Activated CD8-positive, alpha-beta memory T cell treated with anti-CD3 and anti-CD28 coated beads for 36 hours (primary cell): ENCODE measurements around the gene PROSER1. TPM values are rescaled to one million over a fixed set of nuclear protein-coding genes. Genes with fewer than 3 reads are reported as not detected.
"Not testable (repeated sequence)": the region's sequence is repeated elsewhere in the genome, so short reads cannot be mapped to it uniquely, and the experiment has no call there.

Experiments used
- CTCF ChIA-PET: fragments of 350-600 bp; sonication (Branson Sonifier 250); formaldehyde crosslinking; loops from one replicate; lab custom pipeline; 2021; ENCODE audit warnings: antibody characterized with exemption; lab: Charles Lee
- POLR2A ChIA-PET: fragments of 350-600 bp; sonication (Branson Sonifier 250); formaldehyde crosslinking; loops from one replicate; lab custom pipeline; 2021; ENCODE audit warnings: antibody characterized with exemption; lab: Charles Lee
- total RNA-seq, 2 experiments: library from RNA; stranded (reverse); gene quantifications; one replicate each; pipeline ENCODE4 v1.2.3, GENCODE V29; 2021

The PROSER1 gene
- total RNA-seq = 100 to 1,000 TPM in 1 of 2 experiments, 10 to 100 TPM in 1; 95.2 to 104 TPM

- CTCF ChIA-PET = interaction anchor here (0.8 to 1.0 kb wide), 2 partner anchors 578 to 625 kb away, joined by 3 to 4 read pairs; no protein-coding TSS in a partner anchor
- POLR2A ChIA-PET = no interaction called here
Measured at GRCh38 chr13:39037880-39038568, at the start of gene PROSER1, which contains the start of gene NHLRC3. PROSER1 (minus strand) TSS chr13:39038089; CDS start chr13:39037242, 847 bp downstream. NHLRC3 (plus strand) TSS chr13:39038456; CDS start chr13:39038640, 184 bp downstream.

GRCh38 chr13:39086251-39086945 lies 48.5 kb upstream of the PROSER1 start:
- CTCF ChIA-PET, POLR2A ChIA-PET: not testable (repeated sequence)

- ChIA-PET POLR2A (no interaction called here), CTCF (no interaction called here)
Measured at GRCh38 chr13:39073983-39074382, 36.1 kb upstream of the PROSER1 start.

DNA sequence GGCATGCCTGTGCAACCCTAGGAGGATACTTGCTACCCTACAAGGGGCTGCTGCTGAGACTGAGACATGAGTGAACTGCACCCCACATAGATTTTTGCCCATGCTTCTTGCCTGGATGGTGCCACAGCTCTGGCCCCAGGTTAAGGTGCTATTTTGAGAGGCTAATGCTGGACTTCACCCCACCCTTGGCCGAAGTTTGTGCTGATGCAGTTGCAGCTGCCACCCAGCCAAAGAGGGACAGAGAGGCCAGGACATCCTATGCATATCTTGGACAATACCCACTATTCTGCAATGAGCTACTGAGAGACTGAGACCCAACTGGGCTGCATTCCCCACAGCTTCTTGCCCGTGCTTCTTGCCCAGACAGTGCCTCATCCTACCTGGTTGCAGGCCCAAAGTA lies 35.0 kb upstream of the PROSER1 start:
- ChIA-PET POLR2A (no interaction called here), CTCF (interaction anchor here (0.5 kb wide), 1 partner anchor 1615 kb away, joined by 3 read pairs; no protein-coding TSS in a partner anchor)

GRCh38 chr13:39062004-39062403 lies 24.1 kb upstream of the PROSER1 start:
- ChIA-PET POLR2A (no interaction called here), CTCF (no interaction called here)

- ChIA-PET POLR2A (no interaction called here), CTCF (no interaction called here)
Measured at GRCh38 chr13:39058040-39058439, 20.2 kb upstream of the PROSER1 start.

GRCh38 chr13:39056018-39056417 lies 18.1 kb upstream of the PROSER1 start:
- ChIA-PET CTCF (no interaction called here), POLR2A (no interaction called here)

DNA sequence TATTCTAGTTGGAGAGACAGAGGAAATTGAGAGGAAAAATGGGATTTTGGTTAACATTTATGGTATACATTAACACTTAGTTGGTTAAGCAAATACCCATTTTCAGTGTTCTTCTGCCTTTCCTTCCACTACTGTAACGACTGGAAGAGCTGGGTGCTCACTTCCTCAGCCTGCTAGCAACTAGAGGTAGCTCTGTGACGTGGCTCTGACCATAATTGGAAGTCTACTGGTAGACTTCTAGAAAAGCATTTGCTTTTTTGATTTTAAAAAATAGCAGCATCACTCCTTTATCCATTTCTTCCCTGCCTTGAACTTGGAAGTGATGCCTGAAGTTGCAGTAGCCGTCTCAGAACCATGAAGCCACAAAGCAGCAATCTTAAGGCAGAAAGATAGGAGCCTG lies 16.2 kb upstream of the PROSER1 start:
- CTCF ChIA-PET = interaction anchor here (1.1 kb wide), 1 partner anchor 562 kb away, joined by 3 read pairs; no protein-coding TSS in a partner anchor
- POLR2A ChIA-PET = no interaction called here

DNA sequence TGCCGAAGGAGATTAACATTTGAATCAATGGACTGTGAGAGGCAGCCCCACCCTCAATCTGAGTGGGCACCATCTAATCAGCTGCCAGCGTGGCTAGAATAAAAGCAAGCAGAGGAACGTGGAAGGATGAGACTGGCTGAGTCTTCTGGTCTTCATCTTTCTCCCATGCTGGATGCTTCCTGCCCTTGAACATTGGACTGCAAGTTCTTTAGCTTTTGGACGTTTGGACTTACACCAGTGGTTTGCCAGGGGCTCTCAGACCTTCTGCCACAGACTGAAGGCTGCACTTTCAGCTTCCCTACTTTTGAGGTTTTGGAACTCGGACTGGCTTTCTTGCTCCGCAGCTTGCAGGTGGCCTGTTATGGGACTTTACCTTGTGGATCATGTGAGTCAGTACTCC lies 15.1 kb upstream of the PROSER1 start:
- CTCF ChIA-PET = interaction anchor here (1.1 kb wide), 1 partner anchor 563 kb away, joined by 3 read pairs; no protein-coding TSS in a partner anchor

GRCh38 chr13:39051157-39051556 lies 13.3 kb upstream of the PROSER1 start:
- CTCF ChIA-PET = interaction anchor here (0.7 to 1.6 kb wide), 2 partner anchors 565 to 569 kb away, joined by 3 to 4 read pairs; no protein-coding TSS in a partner anchor

More for the DNA sequence above, 15.1 kb upstream of the PROSER1 start:
- POLR2A ChIA-PET = no interaction called here

GRCh38 chr13:39049274-39049673 lies 11.4 kb upstream of the PROSER1 start:
- ChIA-PET POLR2A (no interaction called here), CTCF (interaction anchor here (1.2 kb wide), 1 partner anchor 564 kb away, joined by 4 read pairs; no protein-coding TSS in a partner anchor)

More at GRCh38 chr13:39051157-39051556, 13.3 kb upstream of the PROSER1 start:
- POLR2A ChIA-PET = no interaction called here

DNA sequence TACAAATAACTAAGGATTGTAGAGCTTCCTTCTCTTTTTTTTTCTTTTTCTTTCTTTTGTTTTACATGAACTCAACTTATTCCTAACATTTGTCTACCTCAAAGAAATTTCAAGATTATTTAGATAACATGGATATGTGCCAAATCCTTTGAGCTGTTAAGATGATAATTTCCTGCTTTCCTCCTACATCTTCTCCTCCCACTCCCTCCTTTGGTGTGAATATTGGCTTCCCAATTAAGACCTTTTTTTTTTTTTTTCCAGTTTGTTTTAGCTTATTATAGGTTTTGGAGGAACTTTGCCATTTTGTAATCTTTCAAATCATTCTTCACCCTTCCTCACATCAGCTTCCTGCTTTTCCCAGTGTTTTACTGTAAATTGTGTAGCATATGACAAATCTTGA lies 10.9 kb upstream of the PROSER1 start:
- ChIA-PET POLR2A (no interaction called here), CTCF (interaction anchor here (0.6 to 1.2 kb wide), 3 partner anchors 214 to 1020 kb away, joined by 3 to 4 read pairs (median 4); no protein-coding TSS in a partner anchor)

DNA sequence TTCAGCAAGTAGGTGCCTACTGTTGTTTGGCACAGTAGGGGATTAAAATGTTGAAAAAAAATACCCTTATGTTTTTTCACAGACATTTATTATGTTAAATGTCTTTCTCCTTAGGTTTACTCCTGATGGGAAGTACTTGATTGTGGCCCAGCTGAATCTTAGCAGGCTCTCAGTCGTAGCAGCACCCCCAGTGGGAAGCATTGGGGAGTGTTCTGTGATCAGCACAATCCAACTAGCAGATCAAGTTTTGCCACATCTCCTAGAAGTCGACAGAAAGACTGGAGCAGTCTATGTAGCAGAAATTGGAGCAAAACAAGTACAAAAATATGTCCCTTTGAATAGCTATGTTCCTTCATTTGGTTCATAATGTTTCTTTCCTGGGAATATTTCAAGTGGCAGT lies 9.7 kb upstream of the PROSER1 start:
- CTCF ChIA-PET = no interaction called here
- POLR2A ChIA-PET = no interaction called here

DNA sequence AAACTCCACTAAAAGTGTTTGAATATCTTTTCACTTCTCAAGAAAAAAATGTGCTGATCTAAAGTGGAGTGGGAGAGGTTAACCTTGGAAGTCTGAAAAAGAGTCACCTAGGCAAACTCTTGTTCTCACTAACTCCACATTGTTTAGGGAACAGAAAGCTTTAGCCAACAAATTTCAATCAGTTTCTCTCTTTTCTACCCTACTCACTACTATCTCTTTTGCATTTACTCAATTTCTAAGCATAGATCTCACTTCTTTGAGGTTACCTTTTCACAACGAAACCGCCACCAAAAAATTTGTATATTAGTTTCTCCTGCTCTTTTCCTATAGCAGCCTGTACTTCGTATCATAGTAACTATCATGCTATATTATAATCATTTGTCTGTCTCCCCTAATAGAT lies 6.6 kb upstream of the PROSER1 start:
- ChIA-PET CTCF (no interaction called here), POLR2A (no interaction called here)

- CTCF ChIA-PET = interaction anchor here (0.7 kb wide), 2 partner anchors 573 to 871 kb away, joined by 3 read pairs; no protein-coding TSS in a partner anchor
- POLR2A ChIA-PET = no interaction called here
Measured at GRCh38 chr13:39040206-39040605, 2.3 kb upstream of the PROSER1 start.

- POLR2A ChIA-PET = no interaction called here
- CTCF ChIA-PET = interaction anchor here (1.0 kb wide), 1 partner anchor 577 kb away, joined by 4 read pairs; no protein-coding TSS in a partner anchor
Measured at GRCh38 chr13:39039041-39039440, 1.2 kb upstream of the PROSER1 start.

DNA sequence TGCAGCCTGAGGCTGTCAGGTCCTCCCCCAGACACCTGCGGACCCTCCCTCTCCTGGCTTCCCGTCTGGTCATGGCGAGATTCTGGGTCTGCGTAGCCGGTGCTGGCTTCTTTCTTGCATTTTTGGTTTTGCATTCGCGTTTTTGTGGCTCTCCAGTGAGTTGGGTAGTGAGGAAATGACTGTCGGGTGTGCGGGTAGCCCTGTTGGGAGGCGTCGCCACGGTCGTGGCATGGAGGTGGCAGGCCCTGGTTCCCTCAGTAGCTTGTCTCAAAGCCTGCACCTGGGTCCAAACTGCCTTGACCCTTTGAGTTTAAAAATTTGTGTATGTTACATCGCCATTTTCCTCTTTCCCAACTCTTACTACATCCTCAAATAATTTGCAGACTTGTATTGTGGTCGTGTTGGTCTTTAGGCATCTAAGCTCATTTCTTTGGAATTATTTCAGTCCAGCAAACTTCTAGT lies 711 bp upstream of the PROSER1 start:
- ChIA-PET CTCF (interaction anchor here (1.0 kb wide), 1 partner anchor 577 kb away, joined by 4 read pairs; no protein-coding TSS in a partner anchor), POLR2A (no interaction called here)

GRCh38 chr13:39037410-39037879 lies 444 bp downstream of the PROSER1 start:
- CTCF ChIA-PET = interaction anchor here (0.8 kb wide), 1 partner anchor 626 kb away, joined by 3 read pairs; no protein-coding TSS in a partner anchor
- POLR2A ChIA-PET = interaction anchor here (0.7 kb wide), 1 partner anchor 111 kb away, joined by 5 read pairs; no protein-coding TSS in a partner anchor

DNA sequence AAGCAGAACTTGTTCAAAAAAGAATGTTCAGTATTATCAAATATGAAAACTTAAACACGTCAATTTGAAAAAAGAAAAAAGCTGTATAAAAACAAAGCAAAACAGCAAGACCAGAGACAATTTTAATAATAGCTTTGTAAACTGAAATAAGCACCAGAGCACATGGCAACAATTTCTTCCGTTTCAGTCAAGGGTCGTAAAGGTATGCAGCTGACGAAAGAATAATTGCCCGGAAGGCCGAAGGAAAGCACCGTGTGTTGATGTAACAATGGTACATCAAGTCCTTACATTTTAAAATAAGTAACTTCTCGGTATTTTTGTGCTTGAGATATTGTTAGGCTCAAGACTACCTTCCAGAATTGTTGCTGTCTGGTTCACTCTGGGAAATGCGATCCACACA lies 1.7 kb downstream of the PROSER1 start:
- ChIA-PET CTCF (no interaction called here), POLR2A (interaction anchor here (0.6 kb wide), 1 partner anchor 52 kb away, joined by 3 read pairs; no protein-coding TSS in a partner anchor)
